HL-60/S4 treated with retinoic acid at 250 ng/mL for 4 days and 3 days (cell line): ENCODE data around the gene TBCD.
"Not testable (repeated sequence)": the region's sequence is repeated elsewhere in the genome, so short reads cannot be mapped to it uniquely, and the experiment has no call there.

Experiments
- in situ Hi-C: fragments of 300-500 bp; cut with MboI; formaldehyde crosslinking; loops from 2 replicates; pipeline ENCODE4 v1.7.0; 2022; ENCODE audit warnings: low sequenced_read_pairs

Gene TBCD

GRCh38 chr17:82964851-82965341 lies 213.0 kb downstream of the TBCD start:
- in situ Hi-C loops = no loop called here

- in situ Hi-C loops = no loop called here
Observed at GRCh38 chr17:82965371-82965770, 213.5 kb downstream of the TBCD start.

GRCh38 chr17:82966415-82966814 lies 214.6 kb downstream of the TBCD start:
- in situ Hi-C loops = no loop called here

- in situ Hi-C loops = no loop called here
Observed at GRCh38 chr17:82967268-82968032, 215.6 kb downstream of the TBCD start.

GRCh38 chr17:82968033-82968841 lies 216.4 kb downstream of the TBCD start:
- in situ Hi-C loops = not testable (repeated sequence)

GRCh38 chr17:82970067-82970466 lies 218.2 kb downstream of the TBCD start:
- in situ Hi-C loops = no loop called here

GRCh38 chr17:82970818-82971590 lies 219.1 kb downstream of the TBCD start:
- in situ Hi-C loops = no loop called here

GRCh38 chr17:82972836-82973372 lies 221.0 kb downstream of the TBCD start:
- in situ Hi-C loops = no loop called here

- in situ Hi-C loops = no loop called here
Observed at GRCh38 chr17:82973456-82974135, 221.7 kb downstream of the TBCD start.

GRCh38 chr17:82974136-82974952 lies 222.5 kb downstream of the TBCD start:
- in situ Hi-C loops = no loop called here

GRCh38 chr17:82976982-82977488 lies 225.2 kb downstream of the TBCD start:
- in situ Hi-C loops = no loop called here

GRCh38 chr17:82977606-82978005 lies 225.7 kb downstream of the TBCD start:
- in situ Hi-C loops = no loop called here

- in situ Hi-C loops = no loop called here
Observed at GRCh38 chr17:82978765-82979349, 227.0 kb downstream of the TBCD start.

GRCh38 chr17:82979718-82980117 lies 227.9 kb downstream of the TBCD start:
- in situ Hi-C loops = no loop called here

- in situ Hi-C loops = no loop called here
Observed at GRCh38 chr17:82980632-82981031, 228.8 kb downstream of the TBCD start.

- in situ Hi-C loops = no loop called here
Observed at GRCh38 chr17:82981141-82981730, 229.4 kb downstream of the TBCD start.

- in situ Hi-C loops = no loop called here
Observed at GRCh38 chr17:82983510-82984248, 231.8 kb downstream of the TBCD start.

GRCh38 chr17:82984249-82984617 lies 232.4 kb downstream of the TBCD start:
- in situ Hi-C loops = not testable (repeated sequence)
